ENCODE measurements around the gene VPS13D. TPM values are rescaled to one million over a fixed set of nuclear protein-coding genes. Genes with fewer than 3 reads are reported as not detected.

The VPS13D gene
- total and polyA plus RNA-seq, 2 of the 4 experiments (the other 2 are of a cell fraction) = 9.0 to 16.3 TPM

GRCh38 chr1:12220890-12221289 lies 8.9 kb upstream of the VPS13D start:
- Histone ChIP-seq H3K4ac (ENCODE audit: low read depth, low read length) (no peak overlapping the region), H3K27ac (ENCODE audit: insufficient read depth, low read length) (no peak overlapping the region), H3K9me3 (ENCODE audit: control insufficient read depth, insufficient read depth, low read length) (peaks cover 6% of the 10 kb centered on the region; the same call in 1 of the 2 replicates), H3K4me1 (ENCODE audit: control insufficient read depth, insufficient read depth, low read length) (no peaks in the 10 kb centered on the region; the same call in 1 of the 2 replicates), H3K18ac (ENCODE audit: low read depth, low read length) (no peak overlapping the region), H3K79me1 (ENCODE audit: low read depth in 1 of 2, low read length in 2 of 2) (no peaks in the 10 kb centered on the region), H3K14ac (replicated peaks; ENCODE audit: low read depth, low read length) (no peak overlapping the region), H2AFZ (replicated peaks; ENCODE audit: low read length, poor library complexity) (no peak overlapping the region), H3K23ac (ENCODE audit: low read depth, low read length) (no peak overlapping the region), H2BK5ac (ENCODE audit: low read depth, low read length, poor library complexity, severe bottlenecking) (no peak overlapping the region), H2AK5ac (ENCODE audit: low read depth, low read length) (no peak overlapping the region), H2BK15ac (ENCODE audit: low read depth, low read length) (no peak overlapping the region), H4K91ac (ENCODE audit: insufficient read depth, low read depth, low read length) (no peak overlapping the region), H3K4me2 (ENCODE audit: low read depth, low read length) (no peak overlapping the region), H2BK120ac (ENCODE audit: low read depth, low read length) (no peak overlapping the region), H3K36me3 (ENCODE audit: control insufficient read depth, insufficient read depth, low read length) (no peaks in the 10 kb centered on the region), H3K27me3 (ENCODE audit: control insufficient read depth, insufficient read depth, low read length) (peaks cover 15% of the 10 kb centered on the region), H4K8ac (ENCODE audit: low read depth in 2 of 2, low read length in 2 of 2) (no peak overlapping the region), H3K56ac (ENCODE audit: extremely low read depth, insufficient read depth, low read length) (no peak overlapping the region), H3K4me3 (ENCODE audit: insufficient read depth, low read depth, low read length) (no peak overlapping the region), H3K9me1 (ENCODE audit: insufficient read depth, low read length) (no peaks in the 10 kb centered on the region), H2AK9ac (replicated peaks; ENCODE audit: low read depth, low read length, poor library complexity) (no peak overlapping the region), H2BK20ac (ENCODE audit: low read depth, low read length) (no peak overlapping the region), H4K20me1 (ENCODE audit: insufficient read depth, low read length) (no peaks in the 10 kb centered on the region), H4K5ac (ENCODE audit: low read depth, low read length) (no peak overlapping the region), H3K9ac (ENCODE audit: low read depth, low read length) (no peak overlapping the region)
- in situ Hi-C loops (cut with MboI; ENCODE audit: low sequenced_read_pairs) (no loop called here), intact Hi-C loops (cut with micrococcal nuclease) (no loop called here), dilution Hi-C loops (cut with HindIII; ENCODE audit: low sequenced_read_pairs, unreplicated experiment) (no loop called here)
- no peak for TF ChIP-seq SMC3 (IDR thresholded peaks at IDR 0.05; ENCODE audit: low read depth, low read length)
- TF ChIP-seq USF2 (IDR thresholded peaks at IDR 0.05; ENCODE audit: low read depth, low read length) = no peak
- no peak for TF ChIP-seq CHD1 (IDR thresholded peaks at IDR 0.05; ENCODE audit: low read depth, low read length)
- no peak for TF ChIP-seq BHLHE40 (IDR thresholded peaks at IDR 0.05; ENCODE audit: low read depth, low read length)
- no peak for TF ChIP-seq POLR2A (IDR thresholded peaks at IDR 0.05; ENCODE audit: low read depth, low read length)
- no peak for TF ChIP-seq RAD21 (IDR thresholded peaks at IDR 0.05; ENCODE audit: low read length)
- no peak for TF ChIP-seq MAFK (IDR thresholded peaks at IDR 0.05; ENCODE audit: low read depth, low read length)
- no peak for TF ChIP-seq RFX5 (IDR thresholded peaks at IDR 0.05; ENCODE audit: low read depth, low read length)
- TF ChIP-seq CEBPB (IDR thresholded peaks at IDR 0.05; ENCODE audit: low read depth, low read length) = no peak
- TF ChIP-seq NFE2L2 (IDR thresholded peaks at IDR 0.05; ENCODE audit: low read depth, low read length) = no peak
- TF ChIP-seq FOS (IDR thresholded peaks at IDR 0.05; ENCODE audit: low read depth, low read length) = no peak
- TF ChIP-seq MAZ (IDR thresholded peaks at IDR 0.05; ENCODE audit: borderline replicate concordance, low read depth, low read length) = no peak
- TF ChIP-seq ELK1 (IDR thresholded peaks at IDR 0.05; ENCODE audit: borderline replicate concordance, low read depth, low read length) = no peak
- no peak for TF ChIP-seq CTCF (conservative IDR thresholded peaks at IDR 0.05; ENCODE audit: low read depth, low read length)
- no peak for TF ChIP-seq MXI1 (IDR thresholded peaks at IDR 0.05; ENCODE audit: borderline replicate concordance, low read depth, low read length)
- no TSS peak for BruUV-seq (replicated peaks)
- DNase-seq = no peak
- ATAC-seq (ENCODE audit: low read depth) = no peak
- WGBS, 2 experiments (ENCODE audit: extremely low coverage in 2 of 2, insufficient read length in 1 of 2) = no CpG with 5 or more reads among the region's 2 CpGs
- ChIA-PET CTCF (interaction anchor here (0.6 kb wide), 1 partner anchor 34 kb away, joined by 3 read pairs; no protein-coding TSS in a partner anchor), POLR2A (ENCODE audit: unreplicated experiment) (no interaction called here)
